GM12872 (cell line): ENCODE data around the gene USP17L29.
"Not testable (repeated sequence)": the region's sequence is repeated elsewhere in the genome, so short reads cannot be mapped to it uniquely, and the experiment has no call there.

Experiments used
- CTCF ChIP-seq: IDR thresholded peaks from 3 replicates; pipeline ENCODE4 v1.5.1; 2011; ENCODE audit warnings: low read depth, mild to moderate bottlenecking, low read length, moderate library complexity; ENCODE audit not compliant: insufficient read depth

The USP17L29 gene

GRCh38 chr4:9353338-9353737 is at the start of gene USP17L29:
Gene USP17L29 (plus strand): TSS chr4:9353638. CDS start chr4:9353638, 0 bp downstream.
- not testable (repeated sequence) for TF ChIP-seq CTCF

- TF ChIP-seq CTCF: not testable (repeated sequence)
These were observed 28.6 kb upstream of the USP17L29 start, which contains the start of gene USP17L24 for GRCh38 chr4:9324865-9325264. Gene USP17L24 (plus strand): TSS chr4:9325165. CDS start chr4:9325165, 0 bp downstream.

GRCh38 chr4:9329611-9330010 is 23.8 kb upstream of the USP17L29 start, which contains the start of gene USP17L25:
Gene USP17L25 (plus strand): TSS chr4:9329911. CDS start chr4:9329911, 0 bp downstream.
- not testable (repeated sequence) for TF ChIP-seq CTCF

GRCh38 chr4:9334358-9334757 is 19.1 kb upstream of the USP17L29 start, which contains the start of gene USP17L26:
Gene USP17L26 (plus strand): TSS chr4:9334658. CDS start chr4:9334658, 0 bp downstream.
- TF ChIP-seq CTCF: not testable (repeated sequence)

GRCh38 chr4:9339103-9339502 is 14.3 kb upstream of the USP17L29 start, which contains the start of gene USP17L5:
Gene USP17L5 (plus strand): TSS chr4:9339403. CDS start chr4:9339403, 0 bp downstream.
- not testable (repeated sequence) for TF ChIP-seq CTCF

GRCh38 chr4:9343848-9344247 is 9.6 kb upstream of the USP17L29 start, which contains the start of gene USP17L27:
Gene USP17L27 (plus strand): TSS chr4:9344148. CDS start chr4:9344148, 0 bp downstream.
- not testable (repeated sequence) for TF ChIP-seq CTCF

- not testable (repeated sequence) for TF ChIP-seq CTCF
These were observed 4.8 kb upstream of the USP17L29 start, which contains the start of gene USP17L28 for GRCh38 chr4:9348593-9348992. Gene USP17L28 (plus strand): TSS chr4:9348893. CDS start chr4:9348893, 0 bp downstream.
